Raji (cell line): ENCODE measurements around the gene KLRF2.

Source experiments
- POLR2A ChIP-seq: IDR thresholded peaks from 2 replicates; pipeline ENCODE4 v1.6.1; 2011; ENCODE audit warnings: low read depth, low read length, control low read depth; ENCODE audit not compliant: insufficient read depth

Gene KLRF2

DNA sequence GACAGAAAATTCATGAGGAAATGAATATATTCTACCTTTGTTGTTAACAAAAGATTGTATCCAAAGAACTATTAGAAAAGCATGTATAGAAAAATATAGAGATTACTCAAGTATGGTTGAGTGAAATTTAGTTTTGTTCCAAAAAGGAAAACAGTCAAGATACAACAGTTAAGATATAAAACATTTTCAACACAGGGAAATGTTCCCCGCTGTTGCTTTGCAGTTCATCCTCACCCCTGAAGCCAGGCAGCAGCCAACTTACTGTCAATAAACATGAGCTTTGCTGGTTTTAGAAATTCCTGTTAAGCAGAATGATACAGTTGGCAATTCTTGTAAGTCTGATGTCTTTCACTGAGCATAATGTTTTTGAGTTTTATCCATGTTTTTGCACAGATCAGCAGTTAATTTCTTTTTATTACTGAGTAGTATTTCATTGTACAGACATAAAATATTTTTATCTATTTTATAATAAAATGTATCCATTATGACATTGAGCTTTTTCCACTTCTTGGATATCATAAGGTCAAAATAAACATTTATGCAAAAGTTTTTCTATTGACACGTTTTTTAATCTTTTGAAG, 10.9 kb upstream of the KLRF2 start:
- no peak for TF ChIP-seq POLR2A

DNA sequence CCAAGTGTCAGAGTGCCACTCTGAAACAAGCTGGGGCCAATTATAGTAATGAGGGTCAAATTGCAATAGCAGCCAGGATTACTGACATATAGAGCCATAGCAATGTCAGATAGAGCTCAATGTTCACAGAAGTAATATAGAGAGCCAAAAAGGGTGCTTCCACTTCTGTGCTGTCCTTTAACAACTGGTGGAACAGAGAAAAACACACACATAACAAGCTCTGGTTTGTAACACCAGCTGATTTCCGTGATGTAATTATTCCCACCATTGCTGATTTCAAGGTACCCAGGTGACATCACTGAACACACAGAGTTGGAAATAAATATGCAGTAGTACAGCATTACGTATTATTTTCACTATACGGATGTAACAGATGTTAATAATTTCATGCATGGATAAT, 9.1 kb upstream of the KLRF2 start:
- TF ChIP-seq POLR2A = no peak

DNA sequence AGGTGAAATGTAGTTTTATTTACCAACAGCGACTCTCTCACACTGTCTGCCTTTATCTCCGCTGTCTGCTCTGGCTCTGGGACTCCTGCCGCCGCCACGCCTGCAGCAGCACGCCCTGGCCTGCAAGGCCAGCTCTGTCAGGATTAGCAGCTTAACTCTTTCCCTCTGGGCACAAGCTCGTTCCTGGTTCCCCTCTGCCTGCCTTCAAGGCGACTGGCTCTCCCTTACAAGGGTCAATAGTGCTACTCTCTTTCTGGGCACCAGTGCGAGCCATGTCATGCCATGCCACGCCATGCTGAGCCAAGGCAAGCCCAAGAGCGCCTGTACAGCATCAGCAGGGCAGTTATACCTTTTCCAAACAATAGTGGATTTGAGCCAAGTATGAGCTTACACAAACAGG, 8.5 kb upstream of the KLRF2 start:
- TF ChIP-seq POLR2A = no peak

DNA sequence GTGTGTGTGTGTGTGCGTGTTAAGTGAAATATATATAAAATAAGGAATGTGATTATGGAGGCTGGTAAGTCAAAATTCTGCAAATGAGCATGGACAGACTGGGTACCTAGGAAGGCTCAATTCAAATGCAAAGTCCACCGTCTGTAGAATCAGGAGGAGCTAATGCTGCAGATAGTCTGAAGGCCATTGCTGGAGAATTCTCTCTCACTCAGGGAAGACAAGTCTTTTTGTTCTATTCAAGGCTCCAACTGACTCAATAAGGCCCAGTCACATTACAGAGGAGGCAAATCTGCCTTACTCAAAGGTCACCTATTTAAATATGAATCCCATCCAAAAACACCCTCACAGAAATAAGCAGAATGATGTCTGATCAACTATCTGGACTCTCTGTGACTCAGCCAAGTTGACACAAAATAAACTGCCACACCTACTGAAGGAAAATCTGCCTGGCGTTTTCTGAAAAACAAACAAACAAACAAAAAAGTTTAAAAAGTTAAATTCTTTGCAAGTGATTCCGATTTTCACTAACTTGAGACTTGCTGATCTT, 684 bp upstream of the KLRF2 start:
- TF ChIP-seq POLR2A = no peak

DNA sequence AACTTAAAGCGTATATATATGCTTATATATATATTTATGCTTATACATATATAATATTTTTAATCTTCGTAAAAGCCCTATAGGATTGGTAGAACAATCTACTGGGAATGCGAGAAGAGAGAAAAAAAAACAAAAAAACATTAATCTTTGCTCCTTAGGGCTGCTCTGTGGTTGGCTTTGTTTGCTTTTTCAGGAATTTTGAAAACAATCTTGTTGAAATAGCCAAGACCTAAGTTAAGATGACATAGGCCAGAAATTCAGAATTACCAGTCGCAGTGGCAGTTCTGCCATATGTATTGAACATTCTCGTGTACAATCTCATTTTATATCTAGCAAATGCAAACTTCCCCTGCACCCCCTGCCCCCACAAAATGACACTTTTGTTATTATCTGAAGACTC, 699 bp downstream of the KLRF2 start:
- no peak for TF ChIP-seq POLR2A

DNA sequence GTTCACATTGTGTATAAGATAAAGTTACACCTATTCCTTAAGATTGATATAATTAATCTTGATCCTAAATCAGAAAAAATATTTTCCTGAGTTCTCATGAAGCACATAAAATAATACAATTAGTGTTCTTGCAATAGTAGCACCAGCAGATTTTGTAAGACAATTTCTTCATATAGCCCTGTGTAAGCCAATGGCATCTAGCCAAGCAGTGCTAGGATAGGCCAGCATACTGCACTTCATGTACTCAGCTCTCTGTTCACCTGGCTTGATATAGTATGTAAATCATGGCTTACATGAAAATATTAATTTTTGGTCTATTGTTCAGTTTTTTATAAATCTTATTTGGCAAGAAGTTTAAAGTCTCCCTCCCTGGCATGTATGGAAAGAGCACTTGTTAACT, 1.9 kb downstream of the KLRF2 start:
- no peak for TF ChIP-seq POLR2A

DNA sequence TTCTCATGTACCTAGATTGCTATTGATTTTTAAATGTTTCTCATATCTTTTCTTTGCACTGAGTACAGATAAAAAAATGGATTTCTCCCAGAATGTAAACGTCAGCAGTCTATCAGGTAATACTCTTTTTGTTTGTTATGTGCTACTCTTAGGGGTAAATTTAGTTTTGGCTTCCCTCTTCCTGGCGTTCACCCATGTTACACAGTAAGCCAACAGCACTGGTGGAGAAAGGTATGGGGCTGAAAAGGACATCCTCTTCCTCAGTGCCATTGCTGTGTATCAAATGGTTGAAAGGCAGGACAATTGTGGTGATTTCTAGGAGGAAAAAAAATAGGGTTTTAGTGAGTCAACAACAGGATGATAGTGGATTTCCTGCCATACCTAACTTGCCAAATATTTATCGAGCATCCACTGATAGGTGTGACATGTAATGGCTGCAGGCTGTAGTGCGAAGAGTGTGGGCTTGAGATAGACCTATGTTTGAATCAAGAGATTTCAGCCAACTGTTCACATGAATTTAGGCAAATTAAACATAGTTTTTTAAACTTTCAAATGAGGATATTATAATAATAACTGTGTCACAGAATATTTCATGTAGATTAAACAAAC, 7.5 kb downstream of the KLRF2 start:
- no peak for TF ChIP-seq POLR2A

DNA sequence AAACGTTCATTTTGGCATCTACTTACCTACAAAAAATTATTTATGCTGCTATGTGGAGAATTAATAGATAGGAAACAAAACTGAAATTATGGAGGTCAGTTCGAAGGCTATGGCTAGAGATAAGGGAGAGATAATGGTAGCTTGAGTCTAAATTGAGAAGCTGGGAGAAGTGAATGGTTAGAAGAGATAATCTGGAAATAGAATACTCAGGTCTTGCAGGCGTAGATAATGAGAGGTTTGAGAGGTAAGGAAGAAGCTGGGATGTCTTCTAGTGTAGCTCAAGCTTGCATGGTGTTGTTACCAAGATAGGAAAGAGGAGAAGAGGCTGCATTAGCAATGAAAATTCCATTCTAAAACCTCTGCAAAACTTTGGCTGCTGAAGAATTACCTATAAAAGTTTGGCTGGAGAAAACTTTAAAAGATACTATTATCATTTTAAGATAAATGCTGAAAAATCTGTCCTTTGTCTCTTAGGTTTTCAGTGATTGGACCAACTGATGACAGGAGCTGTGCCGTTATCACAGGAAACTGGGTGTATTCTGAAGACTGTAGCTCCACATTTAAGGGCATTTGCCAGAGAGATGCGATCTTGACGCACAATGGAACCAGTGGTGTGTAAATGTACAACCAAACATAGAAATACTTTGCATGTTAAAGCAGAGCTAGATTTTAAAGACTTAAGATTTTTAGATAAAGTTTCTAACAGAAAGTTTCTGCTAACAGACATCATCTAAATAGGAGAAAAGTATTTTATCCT, 14.1 kb downstream of the KLRF2 start:
- no peak for TF ChIP-seq POLR2A

DNA sequence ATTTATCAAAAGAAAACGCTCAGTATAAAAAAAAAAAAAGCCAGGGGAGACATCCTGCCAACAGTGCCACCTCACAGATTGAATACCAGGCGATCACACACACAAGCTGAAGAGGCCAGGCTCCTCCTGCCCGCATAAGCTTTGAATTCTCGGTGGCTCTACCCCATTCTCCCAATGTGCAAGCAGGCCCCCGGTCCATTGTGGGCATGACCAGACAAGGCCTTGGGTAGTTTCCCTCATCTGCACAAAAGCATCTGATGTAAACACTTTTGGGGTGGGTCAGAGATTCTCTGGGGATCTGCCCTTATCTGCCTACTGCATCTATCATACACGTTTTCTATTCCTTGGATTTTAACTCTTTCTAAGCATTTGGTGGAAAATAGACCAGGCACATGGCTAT, 16.2 kb downstream of the KLRF2 start:
- TF ChIP-seq POLR2A = no peak

DNA sequence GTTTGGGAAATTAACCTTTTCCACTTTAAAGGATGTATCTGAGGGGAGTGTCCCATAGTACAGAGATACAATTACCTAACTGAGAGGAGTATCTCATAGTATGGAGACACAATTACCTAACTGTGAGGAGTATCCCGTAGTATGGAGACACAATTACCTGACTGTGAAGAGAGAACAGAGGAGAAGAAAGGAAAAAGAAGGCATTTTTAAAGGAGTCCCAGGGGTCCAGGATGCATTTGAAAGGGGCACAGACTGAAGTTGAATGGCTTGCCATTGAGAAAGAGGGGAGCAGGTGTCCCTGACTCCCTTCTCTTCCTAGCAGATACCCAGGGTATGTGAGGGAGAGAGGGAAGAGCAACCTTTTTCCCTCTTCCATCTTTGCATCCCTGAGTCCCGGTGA, 17.9 kb downstream of the KLRF2 start:
- TF ChIP-seq POLR2A = no peak

DNA sequence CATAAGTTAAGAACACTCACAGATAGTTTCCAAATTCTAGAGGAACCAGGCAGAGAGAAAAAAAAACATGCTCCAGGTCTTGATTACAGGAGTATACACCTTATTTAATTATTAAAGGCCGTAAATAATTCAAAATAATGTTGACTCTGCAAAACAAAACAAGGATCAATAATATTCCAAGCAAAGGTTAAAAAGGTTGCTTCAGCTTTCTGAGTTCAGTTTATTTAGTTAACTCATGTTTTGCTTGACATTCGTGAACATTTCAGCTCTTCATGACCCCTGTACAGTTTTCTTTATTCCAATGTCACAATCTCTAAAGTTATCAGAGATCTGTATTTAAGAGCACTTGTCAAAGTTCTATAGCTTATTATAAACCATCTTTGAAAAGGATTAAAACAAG, 19.6 kb downstream of the KLRF2 start:
- no peak for TF ChIP-seq POLR2A

DNA sequence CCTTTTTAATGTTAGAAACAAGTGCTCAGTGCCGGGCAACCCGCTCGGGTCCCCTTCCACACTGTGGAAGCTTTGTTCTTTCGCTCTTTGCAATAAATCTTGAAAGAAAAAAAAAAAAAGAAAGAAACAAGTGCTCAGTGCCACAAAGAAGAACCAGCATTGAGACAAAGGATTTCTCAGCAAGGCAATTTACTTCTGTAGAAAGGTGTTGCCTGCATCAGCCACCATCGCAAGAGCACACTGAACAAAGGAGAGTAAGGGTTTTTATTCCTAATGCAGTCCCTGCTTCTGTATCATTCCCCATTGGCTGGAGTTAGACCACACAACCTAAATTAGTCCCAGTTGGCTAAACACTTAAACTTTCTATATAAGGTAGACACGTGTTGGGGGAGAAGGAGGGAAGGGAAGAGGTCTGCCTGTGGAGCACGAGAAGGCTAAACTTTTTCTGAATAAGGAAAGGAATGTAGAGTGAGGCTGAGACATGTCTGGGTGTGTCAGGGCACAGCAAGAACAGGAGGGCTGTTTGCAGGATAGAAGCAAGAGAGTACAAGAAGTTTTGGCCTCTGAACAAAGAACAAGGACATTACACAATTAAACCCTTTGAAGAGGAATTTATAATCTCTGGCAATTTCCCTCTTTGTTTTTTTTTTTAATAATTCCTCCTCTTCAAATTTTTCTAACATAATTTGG, 21.4 kb downstream of the KLRF2 start:
- TF ChIP-seq POLR2A = no peak

DNA sequence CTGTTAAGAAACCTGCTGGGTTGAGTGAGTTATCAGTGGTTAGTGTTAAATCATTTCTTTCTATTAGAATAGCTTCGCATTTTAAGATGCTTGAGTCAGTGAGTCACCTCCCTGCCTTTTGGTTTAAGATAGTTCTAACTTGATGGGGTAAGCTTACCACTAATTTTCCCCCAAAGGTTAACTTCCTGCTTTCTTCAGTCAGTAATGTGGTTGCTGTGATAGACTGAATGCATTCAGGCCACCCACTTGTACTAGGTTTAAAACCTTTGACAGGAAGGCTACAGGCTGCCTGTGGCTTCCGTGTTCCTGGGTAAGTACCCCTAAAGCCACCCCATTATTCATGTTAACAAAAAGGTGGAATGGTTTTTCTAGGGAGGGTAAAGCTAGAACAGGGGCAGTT, 25.6 kb downstream of the KLRF2 start:
- no peak for TF ChIP-seq POLR2A

DNA sequence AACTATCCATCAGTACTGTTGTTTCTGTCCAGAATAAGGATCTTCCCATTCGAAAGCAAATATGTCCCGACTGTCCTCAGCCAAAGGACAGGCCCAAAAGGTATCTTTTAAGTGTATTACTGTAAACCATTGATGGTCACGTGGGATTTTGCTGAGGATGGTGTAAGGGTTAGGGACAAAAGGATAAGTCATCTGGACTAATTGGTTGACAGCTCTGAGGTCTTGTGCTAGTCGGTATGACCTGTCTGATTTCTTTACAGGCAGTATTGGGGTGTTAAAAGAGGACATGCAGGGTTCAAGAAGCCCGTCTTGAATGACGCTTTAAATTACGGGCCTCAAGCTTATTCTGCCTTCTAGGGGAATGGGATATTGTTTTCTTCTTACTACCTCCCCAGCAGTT, 26.5 kb downstream of the KLRF2 start:
- TF ChIP-seq POLR2A = no peak

DNA sequence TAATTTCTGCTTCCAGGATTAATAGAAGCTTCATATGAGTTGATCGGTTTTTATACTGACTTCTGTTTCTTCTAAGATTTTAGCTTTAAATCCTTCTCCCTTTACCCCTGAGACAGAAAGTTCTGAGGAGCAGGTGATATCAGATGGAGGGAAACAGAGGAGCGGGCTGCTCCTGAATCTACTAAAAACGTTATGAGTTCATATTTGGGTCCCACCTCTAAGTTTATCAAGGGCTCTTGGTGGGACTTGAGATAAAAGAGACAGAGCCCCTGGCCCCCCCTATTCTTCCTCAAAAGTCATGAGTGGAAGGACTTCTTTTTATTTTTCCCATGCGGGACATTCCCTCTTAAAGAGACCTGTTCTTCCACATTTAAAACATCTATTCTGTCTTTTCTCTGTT, 27.1 kb downstream of the KLRF2 start:
- TF ChIP-seq POLR2A = no peak

DNA sequence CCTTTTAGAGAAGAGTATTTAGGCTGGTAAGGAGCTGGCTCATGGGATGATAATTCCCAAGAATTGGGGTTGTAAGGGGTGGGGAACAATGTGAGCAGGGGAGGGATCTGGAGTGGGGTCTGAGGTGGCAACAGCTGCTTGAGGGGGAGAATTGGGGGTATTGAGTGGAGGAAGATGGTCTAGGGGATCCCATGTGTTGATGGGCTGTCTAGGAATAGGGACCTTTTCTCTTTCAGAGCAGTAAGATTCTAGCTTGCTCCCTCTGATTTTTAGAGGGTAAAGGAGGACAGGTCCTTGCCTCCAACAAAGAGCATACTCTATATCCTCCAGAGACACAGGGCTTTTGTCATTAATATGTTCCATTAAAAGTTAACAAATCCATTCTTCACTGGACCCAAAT, 28.4 kb downstream of the KLRF2 start:
- no peak for TF ChIP-seq POLR2A
